Measurements from ENCODE around the gene SCAMP2. TPM values are rescaled to one million over a fixed set of nuclear protein-coding genes. Genes with fewer than 3 reads are reported as not detected.

SCAMP2 gene
- total RNA-seq, 5 donors from 2014 or later (not counting 1 experiment from before 2014, with no cell fraction given): 76.8 to 141 (median 134) TPM

- ChIA-PET CTCF (interaction anchor here (0.6 to 8.6 kb wide), 6 partner anchors 8 to 154 kb away, joined by 3 to 158 read pairs (median 41); partner anchors contain the start of gene CSK (in 1 of the 2)), POLR2A (interaction anchor here (0.6 to 1.2 kb wide), 2 partner anchors 8 to 38 kb away, joined by 3 to 5 read pairs; no protein-coding TSS in a partner anchor)
- ATAC-seq (replicated peaks in 1 of 4) (peak; percentile 20 to 25 (median 23)), DNase-seq (peak in 12 of 35 experiments; percentile 14 to 54 (median 41))
- H3K27ac ChIP-seq (ENCODE audit: low read length): peak overlapping the region; percentile 74
- H3K36me3 ChIP-seq (ENCODE audit: control insufficient read depth in 2 of 2, extremely low read depth in 1 of 2, insufficient read depth in 1 of 2, low read length in 1 of 2): peaks cover 12 to 61% of the 10 kb centered on the region in 2 donors
- Mint-ChIP-seq H3K27me3 (no peaks in the 10 kb centered on the region), H3K36me3 (peaks cover 31% of the 10 kb centered on the region), H3K4me3 (peak overlapping the region; percentile 49 to 65 (median 56)), H3K9me3 (no peaks in the 10 kb centered on the region), H3K4me1 (peaks cover 81 to 87% (median 85%) of the 10 kb centered on the region in 3 donors), H3K27ac (peak overlapping the region; percentile 86 to 95)
- H3K27me3 ChIP-seq (replicated peaks in 1 of 2; ENCODE audit: control insufficient read depth in 2 of 2, extremely low read depth in 1 of 2, insufficient read depth in 2 of 2, low read length in 1 of 2): no peaks in the 10 kb centered on the region
- no peaks in the 10 kb centered on the region for H3K9me3 ChIP-seq
- 0% methylated on average over 1 of the region's 14 CpGs for WGBS (ENCODE audit: insufficient coverage)
- peak overlapping the region in 1 of 2 donors; percentile 7 for H3K4me3 ChIP-seq (ENCODE audit: control insufficient read depth in 1 of 2, extremely low read depth in 1 of 2, low read length in 1 of 2)
- peaks cover 67 to 94% of the 10 kb centered on the region in 2 experiments for H3K4me1 ChIP-seq (ENCODE audit: control insufficient read depth in 1 of 2, extremely low read depth in 1 of 2, insufficient read depth in 2 of 2, low read length in 2 of 2)
Measured at GRCh38 chr15:74795966-74796625, 77.1 kb downstream of the SCAMP2 start.

DNA sequence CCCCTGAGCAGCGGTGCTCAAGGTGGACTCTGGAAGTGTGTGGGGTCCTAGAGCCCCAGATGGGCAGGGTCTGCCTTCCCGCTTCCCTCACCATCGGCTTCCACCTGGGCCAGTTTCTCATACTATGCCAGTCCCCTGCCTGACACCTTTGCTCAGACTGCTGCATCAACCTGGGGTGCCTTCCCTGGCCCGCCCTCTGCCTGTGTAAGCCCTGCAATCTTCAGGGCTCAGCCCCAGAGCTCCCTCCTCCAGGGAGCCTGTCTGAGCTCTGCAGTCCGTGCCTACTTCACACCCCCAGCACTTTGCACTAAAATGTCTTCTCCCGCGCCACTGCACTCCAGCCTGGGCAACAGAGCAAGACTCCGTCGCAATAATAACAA, 78.2 kb downstream of the SCAMP2 start:
- Mint-ChIP-seq H3K4me3 (peak overlapping the region; percentile 54 to 65 (median 55)), H3K4me1 (peaks cover 89 to 94% (median 91%) of the 10 kb centered on the region in 3 donors), H3K9me3 (no peaks in the 10 kb centered on the region), H3K27me3 (no peaks in the 10 kb centered on the region), H3K36me3 (peaks cover 27% of the 10 kb centered on the region), H3K27ac (peak overlapping the region; percentile 94 to 95)
- Histone ChIP-seq H3K9me3 (no peaks in the 10 kb centered on the region), H3K4me3 (ENCODE audit: control insufficient read depth in 1 of 2, extremely low read depth in 1 of 2, low read length in 1 of 2) (no peak overlapping the region), H3K27me3 (replicated peaks in 1 of 2; ENCODE audit: control insufficient read depth in 2 of 2, extremely low read depth in 1 of 2, insufficient read depth in 2 of 2, low read length in 1 of 2) (no peaks in the 10 kb centered on the region), H3K36me3 (ENCODE audit: control insufficient read depth in 2 of 2, extremely low read depth in 1 of 2, insufficient read depth in 1 of 2, low read length in 1 of 2) (peaks cover 7 to 60% of the 10 kb centered on the region in 2 donors), H3K27ac (ENCODE audit: low read length) (peak overlapping the region; percentile 74), H3K4me1 (ENCODE audit: control insufficient read depth in 1 of 2, extremely low read depth in 1 of 2, insufficient read depth in 2 of 2, low read length in 2 of 2) (peaks cover 77 to 96% of the 10 kb centered on the region in 2 experiments)
- WGBS (ENCODE audit: insufficient coverage): 66% methylated on average over 3 of the region's 9 CpGs
- CTCF ChIA-PET: interaction anchor here (1.2 to 8.6 kb wide), 5 partner anchors 10 to 161 kb away, joined by 3 to 158 read pairs (median 58); partner anchors contain the start of gene CSK (in 1 of the 2)
- ATAC-seq (replicated peaks in 1 of 4) (peak in 1 of 4 experiments; percentile 45), DNase-seq (peak in 1 of 35 experiments; percentile 47)
- POLR2A ChIA-PET: no interaction called here

GRCh38 chr15:74794248-74794969, 78.8 kb downstream of the SCAMP2 start:
- Mint-ChIP-seq H3K27me3 (no peaks in the 10 kb centered on the region), H3K27ac (peak overlapping the region; percentile 94 to 95), H3K4me1 (peaks cover 89 to 94% (median 91%) of the 10 kb centered on the region in 3 donors), H3K9me3 (no peaks in the 10 kb centered on the region), H3K36me3 (peaks cover 27% of the 10 kb centered on the region), H3K4me3 (peak overlapping the region; percentile 54 to 65 (median 55))
- Histone ChIP-seq H3K4me3 (ENCODE audit: control insufficient read depth in 1 of 2, extremely low read depth in 1 of 2, low read length in 1 of 2) (no peak overlapping the region), H3K36me3 (ENCODE audit: control insufficient read depth in 2 of 2, extremely low read depth in 1 of 2, insufficient read depth in 1 of 2, low read length in 1 of 2) (peaks cover 1 to 59% of the 10 kb centered on the region in 2 donors), H3K27me3 (replicated peaks in 1 of 2; ENCODE audit: control insufficient read depth in 2 of 2, extremely low read depth in 1 of 2, insufficient read depth in 2 of 2, low read length in 1 of 2) (no peaks in the 10 kb centered on the region), H3K9me3 (no peaks in the 10 kb centered on the region), H3K27ac (ENCODE audit: low read length) (peak overlapping the region; percentile 74), H3K4me1 (ENCODE audit: control insufficient read depth in 1 of 2, extremely low read depth in 1 of 2, insufficient read depth in 2 of 2, low read length in 2 of 2) (peaks cover 78 to 96% of the 10 kb centered on the region in 2 experiments)
- CTCF ChIA-PET: interaction anchor here (0.8 to 8.6 kb wide), 9 partner anchors 10 to 229 kb away, joined by 3 to 158 read pairs (median 9); partner anchors contain the start of genes CSK (in 2 of the 2) and PPCDC (in 1 of the 2)
- 75% methylated on average over 3 of the region's 9 CpGs for WGBS (ENCODE audit: insufficient coverage)
- POLR2A ChIA-PET: interaction anchor here (0.6 to 1.6 kb wide), 8 partner anchors 10 to 157 kb away, joined by 3 to 9 read pairs (median 3); partner anchors contain the start of gene CSK (in 1 of the 2)
- ATAC-seq (replicated peaks in 1 of 4): peak in 2 of 4 experiments; percentile 22 to 27
- peak in 1 of 35 experiments; percentile 18 for DNase-seq

Other genes starting within 250 kb of the SCAMP2 start
- 10 to 100 TPM; 31.8 to 49.4 (median 43.2) TPM for gene EDC3, start 177.3 kb downstream of the SCAMP2 start, total RNA-seq
- 1 to 10 TPM in 3 of 5 donors, under 1 TPM in 1, not detected in 1; 0.14 to 3.3 (median 1.9) TPM for gene CYP1A1, start 147.8 kb downstream of the SCAMP2 start, total RNA-seq
- not detected for gene CYP1A2, start 124.5 kb downstream of the SCAMP2 start, total RNA-seq
- 100 to 1,000 TPM; 198 to 296 (median 271) TPM for gene CSK, start 91.3 kb downstream of the SCAMP2 start, total RNA-seq
- 1 to 10 TPM in 1 of 5 donors, under 1 TPM in 4; 0.42 to 1.6 (median 0.44) TPM for gene LMAN1L, start 60.5 kb downstream of the SCAMP2 start, total RNA-seq
- gene CPLX3, start 46.7 kb downstream of the SCAMP2 start, total RNA-seq: under 1 TPM in 3 of 5 donors, not detected in 2; 0.16 to 0.50 (median 0.26) TPM
- gene ULK3, start 30.2 kb downstream of the SCAMP2 start, total RNA-seq: 100 to 1,000 TPM in 3 of 5 donors, 10 to 100 TPM in 2; 53.4 to 112 (median 101) TPM
- gene MPI, start 16.7 kb upstream of the SCAMP2 start, total RNA-seq: 10 to 100 TPM; 36.5 to 74.1 (median 66.1) TPM
- gene FAM219B, start 33.5 kb upstream of the SCAMP2 start, total RNA-seq: 100 to 1,000 TPM in 2 of 5 donors, 10 to 100 TPM in 3; 46.0 to 108 (median 96.6) TPM
- gene COX5A, start 64.7 kb upstream of the SCAMP2 start, total RNA-seq: 10 to 100 TPM; 58.5 to 83.1 (median 76.7) TPM
- gene RPP25, start 83.4 kb upstream of the SCAMP2 start, total RNA-seq: 1 to 10 TPM in 3 of 5 donors, under 1 TPM in 2; 0.79 to 4.2 (median 2.8) TPM
- gene SCAMP5, start 122.2 kb upstream of the SCAMP2 start, total RNA-seq: 1 to 10 TPM in 1 of 5 donors, under 1 TPM in 4; 0.26 to 8.2 (median 0.51) TPM
- 10 to 100 TPM in 4 of 5 donors, 1 to 10 TPM in 1; 9.3 to 14.3 (median 11.8) TPM for gene PPCDC, start 150.2 kb upstream of the SCAMP2 start, total RNA-seq